ENCODE data around the gene SOX18.

DNA sequence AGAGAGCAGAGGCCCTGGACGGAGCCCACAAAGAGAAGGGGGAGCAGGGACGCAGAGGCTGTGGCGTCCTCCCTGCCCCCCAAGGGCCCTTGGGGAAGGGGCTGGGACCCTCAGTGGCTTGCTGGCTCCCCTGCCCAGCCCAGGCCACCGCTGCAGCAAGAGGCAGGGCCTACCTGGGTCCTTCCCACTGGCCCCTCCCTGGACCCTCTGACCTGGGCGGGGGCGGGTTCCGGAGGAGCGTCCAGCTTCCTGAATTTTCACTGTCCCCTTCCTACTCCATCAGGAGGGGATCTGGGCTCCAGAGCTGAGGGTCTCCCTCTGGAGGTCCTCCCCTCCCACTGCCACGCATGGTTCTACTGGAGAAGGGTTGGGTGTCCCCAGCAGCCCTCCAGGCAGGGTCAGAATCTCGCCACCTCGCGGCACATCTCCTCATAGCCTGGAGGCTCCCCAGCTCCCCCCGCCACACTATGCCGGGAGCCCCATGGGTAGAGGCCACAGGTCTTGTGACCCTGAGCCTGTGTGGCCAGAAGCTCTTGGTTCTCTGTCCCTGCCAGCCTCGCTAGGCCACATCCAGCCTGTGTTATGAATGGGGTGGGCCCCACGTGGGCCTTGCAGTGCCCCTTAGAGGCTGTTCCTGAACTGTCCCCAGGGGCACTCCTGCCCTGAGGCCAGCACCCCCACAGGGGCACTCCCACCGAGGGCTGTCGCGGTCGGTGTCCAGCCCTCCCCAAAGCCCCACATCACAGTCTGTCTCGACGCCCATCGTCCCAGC, 1.0 kb upstream of the SOX18 start:
- TF ChIP-seq, protein P1, sequence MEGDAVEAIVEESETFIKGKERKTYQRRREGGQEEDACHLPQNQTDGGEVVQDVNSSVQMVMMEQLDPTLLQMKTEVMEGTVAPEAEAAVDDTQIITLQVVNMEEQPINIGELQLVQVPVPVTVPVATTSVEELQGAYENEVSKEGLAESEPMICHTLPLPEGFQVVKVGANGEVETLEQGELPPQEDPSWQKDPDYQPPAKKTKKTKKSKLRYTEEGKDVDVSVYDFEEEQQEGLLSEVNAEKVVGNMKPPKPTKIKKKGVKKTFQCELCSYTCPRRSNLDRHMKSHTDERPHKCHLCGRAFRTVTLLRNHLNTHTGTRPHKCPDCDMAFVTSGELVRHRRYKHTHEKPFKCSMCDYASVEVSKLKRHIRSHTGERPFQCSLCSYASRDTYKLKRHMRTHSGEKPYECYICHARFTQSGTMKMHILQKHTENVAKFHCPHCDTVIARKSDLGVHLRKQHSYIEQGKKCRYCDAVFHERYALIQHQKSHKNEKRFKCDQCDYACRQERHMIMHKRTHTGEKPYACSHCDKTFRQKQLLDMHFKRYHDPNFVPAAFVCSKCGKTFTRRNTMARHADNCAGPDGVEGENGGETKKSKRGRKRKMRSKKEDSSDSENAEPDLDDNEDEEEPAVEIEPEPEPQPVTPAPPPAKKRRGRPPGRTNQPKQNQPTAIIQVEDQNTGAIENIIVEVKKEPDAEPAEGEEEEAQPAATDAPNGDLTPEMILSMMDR (IDR thresholded peaks at IDR 0.05), result no peak
- no peak for TF ChIP-seq POLR2A (IDR thresholded peaks at IDR 0.05)

Data from lower leg skin (tissue), 3 donors.